Measurements from ENCODE around the gene TPSG1. TPM values are rescaled to one million over a fixed set of nuclear protein-coding genes. Genes with fewer than 3 reads are reported as not detected.

Gene TPSG1
- total and polyA plus RNA-seq, 7 donors, result 1.4 to 73.9 (median 40.7) TPM; not detected in 3

GRCh38 chr16:1210461-1210860 is 14.6 kb downstream of the TPSG1 start:
- no peak for TF ChIP-seq POLR2AphosphoS5 (IDR thresholded peaks at IDR 0.05)
- Histone ChIP-seq H3K36me3 (peaks cover 75 to 100% (median 99%) of the 10 kb centered on the region in 4 donors), H3K27me3 (no peaks in the 10 kb centered on the region), H3K4me1 (no peaks in the 10 kb centered on the region), H3K27ac (peak overlapping the region in 1 of 4 donors; percentile 12), H3K9me3 (no peaks in the 10 kb centered on the region), H3K4me3 (no peak overlapping the region)
- intact Hi-C loops (cut with DNase I), result no loop called here
- 86 to 87% methylated on average over 23 of the region's 23 CpGs for WGBS, 2 donors
- DNase-seq, result no peak

GRCh38 chr16:1209081-1209480 is 16.0 kb downstream of the TPSG1 start:
- peaks cover 66 to 97% (median 95%) of the 10 kb centered on the region in 4 donors for H3K36me3 ChIP-seq
- H3K4me3 ChIP-seq, result no peak overlapping the region
- intact Hi-C loops (cut with DNase I), result no loop called here
- no peak for DNase-seq
- WGBS, 2 donors, result 93 to 94% methylated on average over 43 of the region's 43 CpGs
- TF ChIP-seq CTCF (IDR thresholded peaks at IDR 0.05) (no peak), EP300 (IDR thresholded peaks at IDR 0.05) (no peak), POLR2AphosphoS5 (IDR thresholded peaks at IDR 0.05) (peak in 1 of 4 donors; percentile 7), POLR2A (IDR thresholded peaks at IDR 0.05) (no peak)
- no peaks in the 10 kb centered on the region for H3K9me3 ChIP-seq
- H3K4me1 ChIP-seq, result no peaks in the 10 kb centered on the region
- no peak overlapping the region for H3K27ac ChIP-seq
- no peaks in the 10 kb centered on the region for H3K27me3 ChIP-seq

- DNase-seq, result no peak
- no peaks in the 10 kb centered on the region for H3K4me1 ChIP-seq
- 78 to 80% methylated on average over 22 of the region's 22 CpGs for WGBS, 2 donors
- intact Hi-C loops (cut with DNase I), result no loop called here
- H3K9me3 ChIP-seq, result no peaks in the 10 kb centered on the region
- no peak overlapping the region for H3K4me3 ChIP-seq
- H3K36me3 ChIP-seq, result peaks cover 73 to 97% (median 95%) of the 10 kb centered on the region in 4 donors
- H3K27ac ChIP-seq, result no peak overlapping the region
- no peak for TF ChIP-seq POLR2A (IDR thresholded peaks at IDR 0.05)
- TF ChIP-seq POLR2AphosphoS5 (IDR thresholded peaks at IDR 0.05), result no peak
- no peak for TF ChIP-seq EP300 (IDR thresholded peaks at IDR 0.05)
- no peak for TF ChIP-seq CTCF (IDR thresholded peaks at IDR 0.05)
- H3K27me3 ChIP-seq, result no peaks in the 10 kb centered on the region
These were observed 16.7 kb downstream of the TPSG1 start for GRCh38 chr16:1208239-1208830.

- H3K36me3 ChIP-seq, result peaks cover 69 to 97% (median 94%) of the 10 kb centered on the region in 4 donors
- no peak for DNase-seq
- no peaks in the 10 kb centered on the region for H3K27me3 ChIP-seq
- intact Hi-C loops (cut with DNase I), result no loop called here
- H3K27ac ChIP-seq, result peak overlapping the region in 2 of 4 donors; percentile 14 to 27
- 66 to 75% methylated on average over 16 of the region's 16 CpGs for WGBS, 2 donors
- no peaks in the 10 kb centered on the region for H3K4me1 ChIP-seq
- no peak overlapping the region for H3K4me3 ChIP-seq
- H3K9me3 ChIP-seq, result no peaks in the 10 kb centered on the region
- no peak for TF ChIP-seq POLR2AphosphoS5 (IDR thresholded peaks at IDR 0.05)
- no peak for TF ChIP-seq POLR2A (IDR thresholded peaks at IDR 0.05)
- TF ChIP-seq EP300 (IDR thresholded peaks at IDR 0.05), result no peak
- no peak for TF ChIP-seq CTCF (IDR thresholded peaks at IDR 0.05)
These were observed 18.3 kb downstream of the TPSG1 start for GRCh38 chr16:1206786-1207185.

GRCh38 chr16:1206326-1206725 is 18.7 kb downstream of the TPSG1 start:
- TF ChIP-seq POLR2A (IDR thresholded peaks at IDR 0.05), result no peak
- no peak for TF ChIP-seq EP300 (IDR thresholded peaks at IDR 0.05)
- TF ChIP-seq CTCF (IDR thresholded peaks at IDR 0.05), result no peak
- no peak for TF ChIP-seq POLR2AphosphoS5 (IDR thresholded peaks at IDR 0.05)
- H3K4me3 ChIP-seq, result no peak overlapping the region
- H3K4me1 ChIP-seq, result no peaks in the 10 kb centered on the region
- intact Hi-C loops (cut with DNase I), result no loop called here
- H3K27me3 ChIP-seq, result no peaks in the 10 kb centered on the region
- WGBS, 2 donors, result 64 to 75% methylated on average over 9 of the region's 9 CpGs
- H3K36me3 ChIP-seq, result peaks cover 70 to 97% (median 93%) of the 10 kb centered on the region in 4 donors
- DNase-seq, result no peak
- peak overlapping the region in 2 of 4 donors; percentile 6 to 14 for H3K27ac ChIP-seq
- no peaks in the 10 kb centered on the region for H3K9me3 ChIP-seq
